Esophagus squamous epithelium (tissue), 5 donors: Measurements from ENCODE around the gene GTSF1L. TPM values are rescaled to one million over a fixed set of nuclear protein-coding genes. Genes with fewer than 3 reads are reported as not detected.

Experiments used
- DNase-seq: peaks from one replicate; lab custom pipeline; 2025; lab: John Stamatoyannopoulos, UW
- H3K27ac ChIP-seq, 4 donors: fragments of 200-600 bp; sonication (generic); one replicate each; pipeline ENCODE4 v1.5.1; 2016 to 2019; ENCODE audit warnings: mild to moderate bottlenecking in 1 of 4
- H3K27me3 ChIP-seq, 4 donors: fragments of 200-600 bp; sonication (generic); 1 replicate in 3 of 4; 2 replicates in 1 of 4; pipeline versions ENCODE4 v1.5.1 to v1.6.0; 2017 to 2021; ENCODE audit warnings: antibody characterized with exemption in 1 of 4
- H3K36me3 ChIP-seq, 3 donors: fragments of 200-600 bp; sonication (generic); one replicate each; pipeline ENCODE4 v1.5.1; 2016 to 2019
- H3K4me1 ChIP-seq, 3 donors: fragments of 200-600 bp; sonication (generic); one replicate each; pipeline ENCODE4 v1.5.1; 2017 to 2019
- H3K4me3 ChIP-seq, 4 donors: fragments of 200-600 bp; sonication (generic); 1 replicate in 3 of 4; 2 replicates in 1 of 4; pipeline ENCODE4 v1.5.1; 2016 to 2019; ENCODE audit warnings: mild to moderate bottlenecking in 2 of 4, moderate library complexity in 1 of 4
- H3K9me3 ChIP-seq, 3 donors: fragments of 200-600 bp; sonication (generic); one replicate each; pipeline ENCODE4 v1.5.1; 2016 to 2019
- POLR2A ChIP-seq, 4 donors: fragments of 450-650 bp; IDR thresholded peaks; one replicate each; pipeline ENCODE4 v1.6.1; 2017; ENCODE audit warnings: antibody characterized with exemption in 4 of 4, mild to moderate bottlenecking in 4 of 4, moderate library complexity in 3 of 4
- whole genome bisulfite sequencing, 2 donors: methylation state at CpG; one replicate each; pipeline ENCODE4 v1.1.5; 2018; 5-methylcytosine and 5-hydroxymethylcytosine counted together
- intact Hi-C: fragments of 100-400 bp; cut with DNase I; formaldehyde crosslinking; loops from one replicate; pipeline ENCODE4 v1.15.0; 2022
- total RNA-seq, 4 donors: library from RNA; depleted of rRNA; stranded (reverse); fragments of >200 nt; gene quantifications; one replicate each; pipeline ENCODE4 v1.1.0, GENCODE V29; 2016
- TF ChIP-seq, protein P1 (sequence below), 6 experiments: fragments of 450-650 bp in 4 of 6; fragments of 200-600 bp in 2 of 6; sonication (generic) in 2 of 6; IDR thresholded peaks; one replicate each; pipeline ENCODE4 v1.5.1; 2016 to 2019; ENCODE audit warnings: antibody characterized with exemption in 6 of 6, mild to moderate bottlenecking in 4 of 6, moderate library complexity in 4 of 6
- donor health status: DM: yes; HTN: yes; CAD: no.

The GTSF1L gene
- total RNA-seq, 4 donors from 2014 or later, result not detected

DNA sequence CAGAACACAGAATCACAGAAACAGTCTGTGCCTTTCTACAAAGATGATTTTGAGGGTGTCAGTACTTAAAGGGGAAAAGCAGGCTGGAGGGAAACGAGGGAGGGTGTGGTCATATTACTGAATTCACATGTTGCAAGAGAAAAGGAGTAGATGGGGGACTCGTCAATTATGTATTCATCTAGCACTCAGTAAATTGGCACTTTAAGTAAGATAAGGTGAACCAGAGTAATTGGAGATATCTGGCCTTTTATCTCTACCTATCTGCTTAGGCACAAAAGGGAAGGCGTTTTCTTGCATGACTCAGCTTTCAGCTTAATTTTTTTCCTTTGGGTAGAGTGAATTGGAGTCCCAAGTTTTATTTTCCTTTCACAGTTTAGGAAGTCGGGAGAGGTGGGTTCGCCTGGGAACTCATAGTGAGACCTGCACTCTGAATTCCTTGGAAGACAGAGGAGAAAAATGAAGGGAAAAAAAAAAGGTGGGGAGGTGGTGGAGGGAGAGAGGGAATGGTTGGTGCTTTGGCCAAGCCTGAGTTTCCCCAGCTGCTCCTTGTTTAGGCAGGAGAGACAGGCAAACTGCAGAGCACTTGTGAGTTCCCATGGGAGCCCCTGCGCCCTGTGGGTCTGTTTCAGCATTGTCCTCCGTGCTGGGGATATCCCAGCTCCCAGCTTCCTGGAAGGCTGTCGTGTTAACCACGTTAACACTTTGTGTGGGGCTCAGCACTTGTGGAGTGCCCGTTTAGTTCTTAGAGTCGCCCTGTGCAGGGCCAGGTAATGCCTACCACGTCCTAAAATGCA lies 19.7 kb upstream of the GTSF1L start:
- TF ChIP-seq, protein P1, sequence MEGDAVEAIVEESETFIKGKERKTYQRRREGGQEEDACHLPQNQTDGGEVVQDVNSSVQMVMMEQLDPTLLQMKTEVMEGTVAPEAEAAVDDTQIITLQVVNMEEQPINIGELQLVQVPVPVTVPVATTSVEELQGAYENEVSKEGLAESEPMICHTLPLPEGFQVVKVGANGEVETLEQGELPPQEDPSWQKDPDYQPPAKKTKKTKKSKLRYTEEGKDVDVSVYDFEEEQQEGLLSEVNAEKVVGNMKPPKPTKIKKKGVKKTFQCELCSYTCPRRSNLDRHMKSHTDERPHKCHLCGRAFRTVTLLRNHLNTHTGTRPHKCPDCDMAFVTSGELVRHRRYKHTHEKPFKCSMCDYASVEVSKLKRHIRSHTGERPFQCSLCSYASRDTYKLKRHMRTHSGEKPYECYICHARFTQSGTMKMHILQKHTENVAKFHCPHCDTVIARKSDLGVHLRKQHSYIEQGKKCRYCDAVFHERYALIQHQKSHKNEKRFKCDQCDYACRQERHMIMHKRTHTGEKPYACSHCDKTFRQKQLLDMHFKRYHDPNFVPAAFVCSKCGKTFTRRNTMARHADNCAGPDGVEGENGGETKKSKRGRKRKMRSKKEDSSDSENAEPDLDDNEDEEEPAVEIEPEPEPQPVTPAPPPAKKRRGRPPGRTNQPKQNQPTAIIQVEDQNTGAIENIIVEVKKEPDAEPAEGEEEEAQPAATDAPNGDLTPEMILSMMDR (IDR thresholded peaks at IDR 0.05), result no peak
- no peak for TF ChIP-seq POLR2A (IDR thresholded peaks at IDR 0.05)
- Histone ChIP-seq H3K9me3 (no peaks in the 10 kb centered on the region), H3K36me3 (no peaks in the 10 kb centered on the region), H3K4me3 (no peak overlapping the region), H3K27me3 (peaks cover 0 to 74% (median 0%) of the 10 kb centered on the region in 4 donors), H3K4me1 (peaks cover 5 to 16% (median 6%) of the 10 kb centered on the region in 3 donors), H3K27ac (no peak overlapping the region)
- DNase-seq, result no peak
- intact Hi-C loops, result loop anchor here (5.0 kb wide), 1 partner anchor 336 kb away; no protein-coding TSS in a partner anchor
- WGBS, 2 donors, result 23 to 45% methylated on average over 8 to 9 of the region's 12 CpGs

- 24 to 26% methylated on average over 12 of the region's 12 CpGs for WGBS, 2 donors
- Histone ChIP-seq H3K36me3 (no peaks in the 10 kb centered on the region), H3K27me3 (peaks cover 0 to 68% (median 0%) of the 10 kb centered on the region in 4 donors), H3K4me3 (no peak overlapping the region), H3K27ac (no peak overlapping the region), H3K9me3 (no peaks in the 10 kb centered on the region), H3K4me1 (peaks cover 5 to 8% (median 6%) of the 10 kb centered on the region in 3 donors)
- DNase-seq, result no peak
- TF ChIP-seq, protein P1 (IDR thresholded peaks at IDR 0.05), result no peak
- no peak for TF ChIP-seq POLR2A (IDR thresholded peaks at IDR 0.05)
- intact Hi-C loops, result loop anchor here (5.0 kb wide), 1 partner anchor 337 kb away; no protein-coding TSS in a partner anchor
Measured at GRCh38 chr20:43744966-43745730, 18.3 kb upstream of the GTSF1L start.

- Histone ChIP-seq H3K27ac (no peak overlapping the region), H3K4me3 (no peak overlapping the region), H3K36me3 (no peaks in the 10 kb centered on the region), H3K27me3 (peaks cover 0 to 59% (median 0%) of the 10 kb centered on the region in 4 donors), H3K4me1 (no peaks in the 10 kb centered on the region), H3K9me3 (no peaks in the 10 kb centered on the region)
- TF ChIP-seq, protein P1 (IDR thresholded peaks at IDR 0.05), result no peak
- TF ChIP-seq POLR2A (IDR thresholded peaks at IDR 0.05), result no peak
- 37 to 48% methylated on average over 5 to 7 of the region's 9 CpGs for WGBS, 2 donors
- DNase-seq, result no peak
- intact Hi-C loops, result no loop called here
Measured at GRCh38 chr20:43744151-43744611, 17.4 kb upstream of the GTSF1L start.

GRCh38 chr20:43740642-43741041 lies 13.8 kb upstream of the GTSF1L start:
- peaks cover 0 to 30% (median 0%) of the 10 kb centered on the region in 4 donors for H3K27me3 ChIP-seq
- no peak overlapping the region for H3K4me3 ChIP-seq
- no peak for DNase-seq
- TF ChIP-seq, protein P1 (IDR thresholded peaks at IDR 0.05), result no peak
- no peak for TF ChIP-seq POLR2A (IDR thresholded peaks at IDR 0.05)
- H3K36me3 ChIP-seq, result no peaks in the 10 kb centered on the region
- H3K27ac ChIP-seq, result no peak overlapping the region
- WGBS, 2 donors, result 80 to 91% methylated on average over 2 to 3 of the region's 3 CpGs
- intact Hi-C loops, result no loop called here
- no peaks in the 10 kb centered on the region for H3K9me3 ChIP-seq
- H3K4me1 ChIP-seq, result no peaks in the 10 kb centered on the region
